ENCODE results near the gene PACSIN1.

PACSIN1 gene, protein sequence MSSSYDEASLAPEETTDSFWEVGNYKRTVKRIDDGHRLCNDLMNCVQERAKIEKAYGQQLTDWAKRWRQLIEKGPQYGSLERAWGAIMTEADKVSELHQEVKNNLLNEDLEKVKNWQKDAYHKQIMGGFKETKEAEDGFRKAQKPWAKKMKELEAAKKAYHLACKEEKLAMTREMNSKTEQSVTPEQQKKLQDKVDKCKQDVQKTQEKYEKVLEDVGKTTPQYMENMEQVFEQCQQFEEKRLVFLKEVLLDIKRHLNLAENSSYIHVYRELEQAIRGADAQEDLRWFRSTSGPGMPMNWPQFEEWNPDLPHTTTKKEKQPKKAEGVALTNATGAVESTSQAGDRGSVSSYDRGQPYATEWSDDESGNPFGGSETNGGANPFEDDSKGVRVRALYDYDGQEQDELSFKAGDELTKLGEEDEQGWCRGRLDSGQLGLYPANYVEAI

GRCh38 chr6:34465531-34466241 lies at the start of gene PACSIN1:
TSS of gene PACSIN1 (plus strand) at chr6:34466076. CDS start at chr6:34526306, 60,230 bp downstream.
- peak in 36 of 56 donors; percentile 6 to 67 (median 32) for DNase-seq

- no peak for DNase-seq
These were observed 49.0 kb upstream of the PACSIN1 start for GRCh38 chr6:34416877-34417371.

DNA sequence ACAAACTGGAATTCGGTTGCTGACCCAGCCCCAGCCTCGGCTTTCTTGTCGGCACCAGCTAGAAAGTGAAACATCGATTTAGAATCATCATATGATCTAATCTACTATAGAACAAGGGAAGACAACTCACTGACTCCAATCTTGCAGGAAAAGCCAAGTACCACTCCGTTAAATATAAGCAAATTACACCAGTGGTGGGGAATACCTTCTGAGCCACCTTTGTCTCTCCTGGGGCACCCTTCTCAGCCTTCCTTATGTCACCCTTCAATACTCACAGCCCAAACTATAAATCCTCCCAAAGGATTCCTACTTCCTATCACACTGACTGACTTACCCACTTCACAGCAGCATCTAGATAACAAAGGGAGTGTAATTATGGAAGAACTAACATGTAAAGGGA lies 47.5 kb upstream of the PACSIN1 start:
- DNase-seq, result no peak

DNA sequence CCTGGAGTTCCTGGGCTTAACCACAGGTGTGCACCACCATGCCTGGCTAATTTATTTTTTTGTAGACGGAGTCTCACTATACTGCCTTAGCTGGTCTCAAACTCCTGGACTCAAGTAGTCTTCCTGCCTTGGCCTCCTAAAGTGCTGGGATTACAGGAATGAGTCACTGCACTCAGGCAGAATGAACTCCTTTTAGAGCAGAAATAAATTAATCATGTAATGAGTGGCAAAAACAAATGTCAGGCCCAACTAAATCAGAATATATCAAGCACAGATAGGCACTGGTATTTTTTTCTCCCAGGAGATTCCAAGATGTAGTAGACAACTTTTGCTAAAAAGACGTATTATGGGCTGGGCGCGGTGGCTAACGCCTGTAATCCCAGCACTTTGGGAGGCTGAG lies 42.6 kb upstream of the PACSIN1 start:
- no peak for DNase-seq

GRCh38 chr6:34424200-34425131 lies 41.4 kb upstream of the PACSIN1 start:
- no peak for DNase-seq

DNA sequence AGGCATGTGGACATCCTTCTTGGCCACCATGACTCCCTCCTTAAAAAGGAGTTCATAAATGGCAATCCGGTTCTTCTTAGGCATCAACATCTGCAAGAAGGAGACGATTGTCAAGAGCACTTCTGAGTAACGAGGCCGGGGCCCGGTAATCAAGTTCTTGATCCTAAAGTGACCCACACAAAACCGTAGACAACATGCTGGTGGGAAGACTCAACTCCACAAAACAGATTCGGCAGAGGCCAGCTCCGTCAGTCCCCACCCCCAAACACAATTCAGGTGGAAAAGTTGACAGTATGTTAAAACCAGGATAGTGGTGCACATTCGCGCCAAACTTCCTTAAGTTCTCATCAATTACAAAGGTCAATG lies 40.8 kb upstream of the PACSIN1 start:
- DNase-seq, result no peak

- DNase-seq, result peak in 55 of 56 donors; percentile 52 to 94 (median 83)
These were observed 40.1 kb upstream of the PACSIN1 start, which contains the start of gene RPS10 for GRCh38 chr6:34425498-34426410. TSS of gene RPS10 (minus strand) at chr6:34426069. CDS start at chr6:34425221, 848 bp downstream.

- no peak for DNase-seq
These were observed 30.0 kb upstream of the PACSIN1 start for GRCh38 chr6:34435916-34436315.

GRCh38 chr6:34436803-34437643 lies 28.9 kb upstream of the PACSIN1 start:
- DNase-seq, result peak in 1 of 56 donors; percentile 13

GRCh38 chr6:34437644-34437970 lies 28.3 kb upstream of the PACSIN1 start:
- DNase-seq, result no peak

DNA sequence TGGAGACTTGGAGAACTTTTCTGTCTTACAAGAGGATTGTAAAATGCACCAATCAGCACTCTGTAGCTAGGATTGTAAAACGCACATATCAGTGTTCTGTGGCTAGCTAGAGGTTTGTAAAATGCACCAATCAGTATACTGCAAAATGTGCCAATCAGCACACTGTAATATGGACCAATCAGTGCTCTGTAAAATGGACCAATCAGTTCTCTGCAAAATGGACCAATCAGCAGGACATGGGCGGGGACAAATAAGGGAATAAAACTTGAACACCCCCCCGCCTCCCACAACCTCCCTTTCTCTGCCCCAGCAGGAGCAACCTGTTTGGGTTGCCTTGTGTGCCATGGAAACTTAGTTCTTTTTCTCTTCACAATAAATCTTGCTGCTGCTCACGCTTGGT lies 27.2 kb upstream of the PACSIN1 start:
- no peak for DNase-seq

DNA sequence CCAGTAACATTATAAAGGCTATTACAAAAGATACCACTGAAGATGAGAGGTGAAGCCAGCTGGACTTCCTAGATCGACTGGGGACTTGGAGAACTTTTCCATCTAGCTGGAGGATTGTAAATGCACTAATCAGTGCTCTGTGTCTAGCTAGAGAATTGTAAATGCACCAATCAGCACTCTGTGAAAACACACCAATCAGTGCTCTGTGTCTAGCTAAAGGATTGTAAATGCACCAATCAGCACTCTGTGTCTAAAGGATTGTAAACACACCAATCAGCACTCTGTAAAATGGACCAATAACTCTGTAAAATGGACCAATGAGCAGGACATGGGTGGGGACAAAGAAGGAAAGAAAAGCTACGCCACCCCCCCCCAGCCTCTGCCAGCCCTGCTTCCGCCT lies 26.4 kb upstream of the PACSIN1 start:
- DNase-seq, result no peak

DNA sequence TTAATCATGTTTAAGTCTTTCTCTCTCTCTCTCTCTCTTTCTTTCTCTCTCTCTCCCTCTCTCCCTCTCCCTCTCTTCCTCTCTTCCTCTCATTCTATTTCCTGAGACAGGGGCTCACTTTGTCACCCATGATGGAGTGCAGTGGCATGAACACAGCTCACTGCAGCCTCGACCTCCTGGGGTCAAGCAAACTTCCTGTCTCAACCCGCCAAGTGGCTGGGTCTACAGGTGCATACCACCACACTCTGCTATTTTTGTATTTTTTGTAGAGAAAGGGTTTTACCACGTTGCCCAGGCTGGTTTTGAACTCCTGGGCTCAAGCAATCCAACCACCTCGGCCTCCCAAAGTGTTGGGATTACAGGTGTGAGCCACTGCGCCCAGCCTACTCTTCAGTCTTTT lies 24.4 kb upstream of the PACSIN1 start:
- no peak for DNase-seq

GRCh38 chr6:34445313-34445860 lies 20.5 kb upstream of the PACSIN1 start:
- DNase-seq, result no peak

- DNase-seq, result no peak
These were observed 18.5 kb upstream of the PACSIN1 start for GRCh38 chr6:34447386-34447785.

DNA sequence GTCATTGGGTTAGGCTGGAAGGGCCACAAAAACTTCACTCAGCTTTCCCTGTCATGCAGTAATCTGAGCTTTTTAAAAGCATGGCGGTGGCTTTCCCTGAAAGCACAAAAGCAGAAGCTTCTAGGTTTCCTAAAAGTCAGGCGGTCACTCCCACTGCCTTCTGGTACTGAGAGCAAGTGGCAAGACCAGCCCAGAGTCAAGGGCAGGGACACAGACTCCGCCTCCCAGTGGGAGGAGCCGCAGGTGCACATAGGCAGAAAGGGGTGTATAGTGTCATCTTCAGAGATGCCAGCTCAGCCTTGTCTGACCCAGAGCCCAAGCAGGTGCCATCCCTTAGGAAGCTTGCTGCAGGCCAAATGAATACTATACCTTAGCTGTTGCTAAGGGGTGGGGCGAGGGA lies 18.0 kb upstream of the PACSIN1 start:
- no peak for DNase-seq

DNA sequence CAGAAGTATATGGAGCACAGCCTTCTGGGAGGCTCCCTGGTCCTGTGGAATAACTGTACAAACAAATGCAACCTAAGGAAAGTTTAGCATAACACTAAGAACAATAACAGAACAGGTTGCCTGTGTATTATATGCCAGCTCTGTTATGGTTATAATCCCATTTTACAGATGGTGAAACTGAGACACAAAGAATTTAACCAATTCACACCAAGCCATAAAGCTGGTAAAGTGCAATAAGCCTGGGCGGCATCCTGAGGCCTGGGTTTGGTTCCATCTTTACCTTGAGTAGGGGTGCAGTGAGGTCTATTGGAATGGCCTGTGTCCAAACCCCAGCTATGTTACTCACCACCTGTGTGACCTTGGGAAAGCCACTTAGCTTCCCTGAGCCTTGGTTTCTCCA lies 14.7 kb upstream of the PACSIN1 start:
- DNase-seq, result no peak

DNA sequence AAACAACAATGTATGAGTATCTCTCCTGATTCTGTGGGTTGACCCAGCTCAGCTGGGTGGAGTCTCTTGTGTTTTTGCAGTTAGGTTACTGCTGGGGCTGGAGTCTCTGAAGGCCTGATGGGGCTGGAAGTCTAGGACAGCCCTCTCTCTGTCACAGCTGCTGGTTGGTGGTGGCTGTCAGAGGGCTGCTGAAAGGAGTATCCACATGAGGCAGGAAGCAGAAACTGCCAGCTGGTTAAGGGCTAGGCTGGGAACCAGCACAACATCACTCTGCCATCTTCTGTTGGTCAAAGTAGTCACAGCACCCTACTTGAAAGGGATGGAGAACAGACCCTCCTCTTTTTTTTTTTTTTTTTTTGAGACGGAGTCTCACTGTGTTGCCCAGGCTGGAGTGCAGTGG lies 10.0 kb upstream of the PACSIN1 start:
- no peak for DNase-seq

DNA sequence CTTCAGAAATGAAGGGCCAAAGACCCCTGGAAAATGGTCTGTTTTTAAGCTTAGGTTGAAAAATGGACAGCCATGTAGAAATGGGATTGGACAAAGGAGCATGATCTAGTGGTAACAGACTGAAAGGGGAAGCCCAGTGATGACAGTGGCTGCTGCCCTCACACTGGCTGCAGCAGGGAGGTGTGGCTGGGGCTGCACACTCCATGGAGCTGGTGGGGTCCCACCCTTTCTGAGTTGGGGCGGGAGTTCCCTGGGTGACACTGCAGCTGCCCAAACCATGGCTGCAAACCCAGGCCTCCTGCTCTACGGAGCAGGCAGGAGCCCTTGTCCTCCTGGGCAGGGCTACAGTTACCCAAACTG lies 8.5 kb upstream of the PACSIN1 start:
- DNase-seq, result no peak
